HuH-7.5 (cell line): ENCODE measurements around the gene BTNL8.
"Not testable (repeated sequence)": the region's sequence is repeated elsewhere in the genome, so short reads cannot be mapped to it uniquely, and the experiment has no call there.

Experiments used
- DNase-seq: peaks from one replicate; pipeline ENCODE4 v3.0.0; 2011; ENCODE audit warnings: low spot score

BTNL8 gene

GRCh38 chr5:180874804-180875582 is 24.0 kb upstream of the BTNL8 start:
- DNase-seq, result no peak

- DNase-seq, result no peak
These were observed 23.0 kb upstream of the BTNL8 start for GRCh38 chr5:180875860-180876426.

- not testable (repeated sequence) for DNase-seq
These were observed 13.0 kb upstream of the BTNL8 start for GRCh38 chr5:180885845-180886529.

GRCh38 chr5:180889381-180889780 is 9.6 kb upstream of the BTNL8 start:
- no peak for DNase-seq

GRCh38 chr5:180895330-180895729 is 3.6 kb upstream of the BTNL8 start:
- not testable (repeated sequence) for DNase-seq

GRCh38 chr5:180900178-180900577 is 1.2 kb downstream of the BTNL8 start:
- DNase-seq, result no peak

- DNase-seq, result no peak
These were observed 2.5 kb downstream of the BTNL8 start for GRCh38 chr5:180901319-180902009.

GRCh38 chr5:180908400-180908799 is 9.4 kb downstream of the BTNL8 start:
- no peak for DNase-seq

- no peak for DNase-seq
These were observed 10.2 kb downstream of the BTNL8 start for GRCh38 chr5:180908998-180909731.

- DNase-seq, result no peak
These were observed 10.8 kb downstream of the BTNL8 start for GRCh38 chr5:180909782-180910181.

- no peak for DNase-seq
These were observed 11.2 kb downstream of the BTNL8 start for GRCh38 chr5:180910182-180910581.

- no peak for DNase-seq
These were observed 11.8 kb downstream of the BTNL8 start for GRCh38 chr5:180910735-180911134.

- DNase-seq, result no peak
These were observed 15.7 kb downstream of the BTNL8 start for GRCh38 chr5:180914646-180915045.

- DNase-seq, result no peak
These were observed 17.0 kb downstream of the BTNL8 start for GRCh38 chr5:180915924-180916323.

GRCh38 chr5:180918380-180918779 is 19.4 kb downstream of the BTNL8 start:
- DNase-seq, result no peak

GRCh38 chr5:180920710-180921109 is 21.8 kb downstream of the BTNL8 start:
- DNase-seq, result no peak

- DNase-seq, result no peak
These were observed 24.0 kb downstream of the BTNL8 start for GRCh38 chr5:180922932-180923331.

GRCh38 chr5:180932660-180933059 is 33.7 kb downstream of the BTNL8 start:
- DNase-seq, result no peak

GRCh38 chr5:180935203-180935602 is 36.2 kb downstream of the BTNL8 start:
- DNase-seq, result no peak

GRCh38 chr5:180938294-180938693 is 39.3 kb downstream of the BTNL8 start:
- no peak for DNase-seq

- no peak for DNase-seq
These were observed 51.5 kb downstream of the BTNL8 start for GRCh38 chr5:180950291-180950949.
